Stimulated activated CD4-positive, alpha-beta T cell treated with anti-CD3 and anti-CD28 coated beads, Interleukin-4, amount 100 ng/mL, for 48 hours (primary cell): ENCODE data around the gene ZNF497.
"Not testable (repeated sequence)": the region's sequence is repeated elsewhere in the genome, so short reads cannot be mapped to it uniquely, and the experiment has no call there.

Source experiments
- DNase-seq, 2 donors: peaks; one replicate each; pipeline ENCODE4 v3.0.0-alpha.2; 2020; ENCODE audit warnings: low read depth in 2 of 2

Gene ZNF497

GRCh38 chr19:58362272-58362994, at the start of gene ZNF497:
Gene ZNF497 (minus strand): TSS chr19:58362751. CDS start chr19:58357635, 5,116 bp downstream.
- peak; percentile 95 to 96 for DNase-seq

- DNase-seq = no peak
Measured at GRCh38 chr19:58409010-58409790, 46.6 kb upstream of the ZNF497 start.

- DNase-seq = peak; percentile 90 to 93
Measured at GRCh38 chr19:58408152-58409009, 45.8 kb upstream of the ZNF497 start, which contains the start of gene ZNF584. Gene ZNF584 (plus strand): TSS chr19:58408649. CDS start chr19:58409148, 499 bp downstream.

- DNase-seq = no peak
Measured at GRCh38 chr19:58407658-58408151, 45.2 kb upstream of the ZNF497 start.

GRCh38 chr19:58406818-58407657, 44.5 kb upstream of the ZNF497 start:
- no peak for DNase-seq

- not testable (repeated sequence) for DNase-seq
Measured at GRCh38 chr19:58403920-58404478, 41.4 kb upstream of the ZNF497 start.

- DNase-seq = no peak
Measured at GRCh38 chr19:58401840-58402421, 39.4 kb upstream of the ZNF497 start.

GRCh38 chr19:58400916-58401839, 38.6 kb upstream of the ZNF497 start:
- peak; percentile 98 to 99 for DNase-seq

GRCh38 chr19:58400316-58400915, 37.9 kb upstream of the ZNF497 start:
- DNase-seq = no peak

GRCh38 chr19:58399903-58400302, 37.4 kb upstream of the ZNF497 start:
- no peak for DNase-seq

GRCh38 chr19:58398545-58398944, 36.0 kb upstream of the ZNF497 start:
- no peak for DNase-seq

GRCh38 chr19:58398087-58398486, 35.5 kb upstream of the ZNF497 start:
- no peak for DNase-seq

GRCh38 chr19:58397533-58398037, 35.0 kb upstream of the ZNF497 start:
- DNase-seq = no peak

GRCh38 chr19:58396691-58397532, 34.4 kb upstream of the ZNF497 start:
- DNase-seq = no peak

- DNase-seq = no peak
Measured at GRCh38 chr19:58395979-58396627, 33.6 kb upstream of the ZNF497 start.

- DNase-seq = no peak
Measured at GRCh38 chr19:58395220-58395978, 32.8 kb upstream of the ZNF497 start, which contains the start of gene RNF225. Gene RNF225 (plus strand): TSS chr19:58395656. CDS start chr19:58396090, 434 bp downstream.
